ENCODE data around the gene BTBD9.
"Not testable (repeated sequence)": the region's sequence is repeated elsewhere in the genome, so short reads cannot be mapped to it uniquely, and the experiment has no call there.

BTBD9 gene

GRCh38 chr6:38370653-38371601, 268.8 kb downstream of the BTBD9 start:
- no peak for DNase-seq

- DNase-seq = no peak
These were observed 272.5 kb downstream of the BTBD9 start for GRCh38 chr6:38367231-38367630.

GRCh38 chr6:38366234-38366633, 273.5 kb downstream of the BTBD9 start:
- no peak for DNase-seq

- DNase-seq = no peak
These were observed 275.0 kb downstream of the BTBD9 start for GRCh38 chr6:38364775-38365174.

GRCh38 chr6:38364127-38364526, 275.6 kb downstream of the BTBD9 start:
- DNase-seq = no peak

- no peak for DNase-seq
These were observed 284.2 kb downstream of the BTBD9 start for GRCh38 chr6:38355519-38355918.

- no peak for DNase-seq
These were observed 284.8 kb downstream of the BTBD9 start for GRCh38 chr6:38354905-38355304.

GRCh38 chr6:38354037-38354381, 285.7 kb downstream of the BTBD9 start:
- no peak for DNase-seq

GRCh38 chr6:38353310-38354036, 286.3 kb downstream of the BTBD9 start:
- DNase-seq = no peak

GRCh38 chr6:38352636-38353035, 287.1 kb downstream of the BTBD9 start:
- DNase-seq = no peak

- DNase-seq = no peak
These were observed 288.8 kb downstream of the BTBD9 start for GRCh38 chr6:38350942-38351341.

- no peak for DNase-seq
These were observed 289.5 kb downstream of the BTBD9 start for GRCh38 chr6:38350220-38350619.

GRCh38 chr6:38349795-38350194, 289.9 kb downstream of the BTBD9 start:
- no peak for DNase-seq

GRCh38 chr6:38349221-38349620, 290.5 kb downstream of the BTBD9 start:
- DNase-seq = no peak

GRCh38 chr6:38348371-38348770, 291.4 kb downstream of the BTBD9 start:
- DNase-seq = no peak

- DNase-seq = not testable (repeated sequence)
These were observed 291.9 kb downstream of the BTBD9 start for GRCh38 chr6:38347829-38348228.

- no peak for DNase-seq
These were observed 293.2 kb downstream of the BTBD9 start for GRCh38 chr6:38346291-38347079.

GRCh38 chr6:38345586-38345985, 294.1 kb downstream of the BTBD9 start:
- no peak for DNase-seq

GRCh38 chr6:38341496-38341895, 298.2 kb downstream of the BTBD9 start:
- DNase-seq = no peak

- DNase-seq = no peak
These were observed 299.8 kb downstream of the BTBD9 start for GRCh38 chr6:38339914-38340313.

- no peak for DNase-seq
These were observed 301.8 kb downstream of the BTBD9 start for GRCh38 chr6:38337819-38338465.

- no peak for DNase-seq
These were observed 302.8 kb downstream of the BTBD9 start for GRCh38 chr6:38336922-38337321.

GRCh38 chr6:38326837-38327236, 312.9 kb downstream of the BTBD9 start:
- no peak for DNase-seq

Measured in NCI-H2029 treated with DMSO at 0.1 percent for 48 hours (cell line).